IPS DF 19.7 (cell line): ENCODE data around the gene HS3ST5.
"Not testable (repeated sequence)": the region's sequence is repeated elsewhere in the genome, so short reads cannot be mapped to it uniquely, and the experiment has no call there.

Source experiments
- DNase-seq: peaks from one replicate; pipeline ENCODE4 v3.0.0-alpha.2; 2013; ENCODE audit warnings: low read depth, low spot score

The HS3ST5 gene

GRCh38 chr6:114053791-114054190, 289.0 kb downstream of the HS3ST5 start:
- no peak for DNase-seq

DNA sequence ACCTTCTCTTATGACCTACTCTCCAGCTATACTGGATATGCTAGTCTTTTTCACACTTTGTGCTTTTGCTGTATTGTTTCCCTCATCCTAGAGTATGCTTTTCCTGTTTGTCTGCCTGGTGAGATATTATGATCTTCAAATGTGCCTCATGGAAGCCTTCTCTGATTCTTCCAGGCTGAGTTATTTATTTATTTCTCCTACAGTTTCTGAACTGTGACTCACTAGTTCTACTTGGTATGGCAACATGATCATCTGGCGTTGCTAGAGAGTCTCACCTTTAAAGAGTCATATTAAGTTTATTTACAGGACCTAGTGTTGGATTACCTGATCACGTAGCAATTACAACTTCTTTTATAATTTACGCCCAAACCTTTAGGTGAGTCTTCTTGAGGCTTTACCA, 290.7 kb downstream of the HS3ST5 start:
- no peak for DNase-seq

GRCh38 chr6:114051031-114051430, 291.8 kb downstream of the HS3ST5 start:
- DNase-seq: no peak

DNA sequence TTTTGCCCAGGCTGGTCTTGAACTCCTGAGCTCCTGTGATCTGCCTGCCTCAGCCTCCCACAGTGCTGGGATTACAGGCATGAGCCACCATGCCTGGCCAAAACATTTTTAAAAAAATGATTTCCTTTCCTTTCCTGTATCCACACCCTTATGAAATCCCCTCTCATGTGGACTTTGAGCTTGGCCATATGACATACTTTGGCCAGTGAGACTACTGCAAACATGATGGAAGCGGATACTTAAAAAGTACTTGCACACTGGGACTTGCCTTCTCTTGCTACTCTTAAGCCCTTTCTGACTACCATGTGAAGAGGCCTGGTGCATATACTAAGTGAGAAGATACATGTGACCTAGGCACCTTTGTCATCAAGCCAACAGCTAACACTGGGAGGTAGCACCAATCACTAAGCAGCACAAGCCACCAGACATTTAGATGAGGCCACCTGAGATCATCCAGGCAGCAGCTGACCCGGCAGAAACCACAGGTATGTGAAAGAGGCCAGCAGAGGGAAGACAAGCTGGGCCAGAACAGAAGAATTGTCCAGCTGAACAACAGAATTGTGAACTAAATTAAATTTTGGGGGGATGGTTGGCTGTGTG, 293.4 kb downstream of the HS3ST5 start:
- no peak for DNase-seq

DNA sequence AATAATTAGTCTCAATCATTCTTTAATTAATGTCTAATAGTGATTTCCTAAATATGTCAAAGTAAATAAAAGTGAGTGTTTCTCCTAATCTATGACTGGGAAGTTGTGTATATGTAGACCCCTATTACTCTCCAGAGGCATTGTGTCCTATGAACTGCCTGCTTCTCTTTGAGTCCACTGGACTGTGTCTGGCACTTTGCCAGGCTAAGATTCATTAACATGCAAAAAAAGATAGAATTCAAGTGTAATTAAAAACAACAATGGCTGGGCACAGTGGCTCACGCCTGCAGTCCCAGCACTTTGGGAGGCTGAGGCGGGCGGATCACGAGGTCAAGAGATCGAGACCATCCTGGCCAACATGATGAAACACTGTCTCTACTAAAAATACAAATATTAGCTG, 298.3 kb downstream of the HS3ST5 start:
- not testable (repeated sequence) for DNase-seq

GRCh38 chr6:114042267-114043016, 300.4 kb downstream of the HS3ST5 start:
- DNase-seq: no peak

DNA sequence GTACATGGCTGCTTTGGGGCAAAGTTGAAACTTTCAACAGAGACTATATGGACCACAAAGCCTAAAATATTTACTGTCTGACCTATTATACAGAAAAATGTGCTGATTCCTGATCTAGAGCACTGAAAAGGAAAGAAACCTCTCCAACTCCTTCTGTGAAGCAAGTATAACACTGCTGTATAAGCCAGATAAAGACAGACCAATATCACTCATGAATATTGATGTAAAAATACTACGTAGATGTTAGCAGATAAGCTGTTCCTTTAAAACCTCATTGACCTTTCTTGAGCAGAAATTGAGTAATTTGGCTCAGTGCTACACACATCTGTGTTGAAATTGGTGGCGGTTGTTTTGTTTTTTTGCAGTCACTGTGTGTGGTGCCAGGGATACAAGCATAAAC, 302.0 kb downstream of the HS3ST5 start:
- DNase-seq: no peak

GRCh38 chr6:114039841-114040240, 303.0 kb downstream of the HS3ST5 start:
- DNase-seq: no peak

DNA sequence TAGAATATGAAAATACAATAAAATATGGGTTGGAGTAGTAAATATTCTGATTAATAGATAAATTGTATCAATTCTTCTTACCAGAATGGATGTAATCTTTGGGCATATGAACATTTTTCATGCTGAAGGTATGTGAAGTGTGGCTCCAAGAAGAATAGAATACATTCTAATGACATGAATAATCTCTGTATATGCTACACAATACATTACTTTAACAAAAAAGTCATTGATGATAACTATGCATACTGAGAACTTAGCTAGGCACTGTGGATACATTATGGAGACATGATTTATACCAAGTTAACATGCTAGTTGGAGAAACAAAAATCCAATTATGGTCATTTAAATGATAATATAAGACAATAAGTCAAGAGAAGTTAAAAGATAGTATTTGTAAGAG, 309.2 kb downstream of the HS3ST5 start:
- no peak for DNase-seq

DNA sequence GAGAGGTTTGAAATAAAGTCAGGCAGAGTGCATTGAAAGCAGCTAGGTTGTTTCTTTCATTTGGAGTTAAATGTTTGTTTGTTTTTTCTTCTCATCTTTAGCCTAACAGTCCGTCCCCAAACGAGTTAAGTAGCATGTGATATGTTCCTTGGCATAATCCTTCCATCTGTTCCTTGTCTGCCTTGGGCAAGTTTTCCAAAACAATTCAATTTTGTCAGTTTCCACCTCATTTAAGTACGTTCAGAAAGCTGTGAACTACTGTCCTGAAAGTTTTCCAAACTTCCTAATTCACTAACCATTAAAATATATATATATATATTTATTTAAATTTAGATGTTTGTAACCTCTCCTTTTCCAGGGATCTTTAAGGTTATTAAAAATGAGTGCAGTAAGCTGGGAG, 310.1 kb downstream of the HS3ST5 start:
- no peak for DNase-seq

- DNase-seq: no peak
Observed at GRCh38 chr6:114030767-114031166, 312.1 kb downstream of the HS3ST5 start.

GRCh38 chr6:114024746-114025145, 318.1 kb downstream of the HS3ST5 start:
- no peak for DNase-seq

- DNase-seq: no peak
Observed at GRCh38 chr6:114020196-114020595, 322.6 kb downstream of the HS3ST5 start.

DNA sequence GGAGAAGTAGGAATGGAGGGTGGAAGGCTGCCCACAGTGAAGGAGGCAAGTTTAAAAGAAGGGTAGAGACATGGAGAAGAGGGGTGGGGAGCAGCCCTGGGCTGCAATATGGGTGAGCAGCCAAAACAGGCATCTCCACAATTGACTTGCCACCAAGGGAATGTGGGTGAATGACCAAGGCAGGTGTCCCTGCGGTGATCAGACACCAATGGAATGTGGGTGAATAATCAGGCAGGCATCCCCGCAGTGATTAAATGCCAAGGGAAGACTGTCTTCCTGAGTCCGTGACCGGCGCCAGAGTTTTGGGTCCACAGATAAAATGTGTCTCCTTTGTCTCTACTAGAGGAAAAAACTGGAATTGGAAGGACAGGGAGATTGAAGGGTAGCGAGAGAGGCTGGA, 325.7 kb downstream of the HS3ST5 start:
- not testable (repeated sequence) for DNase-seq

- DNase-seq: not testable (repeated sequence)
Observed at GRCh38 chr6:114014106-114014505, 328.7 kb downstream of the HS3ST5 start.

GRCh38 chr6:114011486-114011885, 331.3 kb downstream of the HS3ST5 start:
- DNase-seq: not testable (repeated sequence)

- no peak for DNase-seq
Observed at GRCh38 chr6:114010540-114010939, 332.3 kb downstream of the HS3ST5 start.

GRCh38 chr6:114009192-114009591, 333.6 kb downstream of the HS3ST5 start:
- no peak for DNase-seq

GRCh38 chr6:114008331-114008730, 334.5 kb downstream of the HS3ST5 start:
- no peak for DNase-seq

GRCh38 chr6:114007516-114007915, 335.3 kb downstream of the HS3ST5 start:
- no peak for DNase-seq
